GM12874 (cell line): Measurements from ENCODE around the gene TGM2.

Experiments
- TF ChIP-seq, protein P1 (sequence below): IDR thresholded peaks from 2 replicates; pipeline ENCODE4 v1.5.1; 2011; ENCODE audit warnings: low read depth, mild to moderate bottlenecking, control low read depth, low read length, moderate library complexity; ENCODE audit not compliant: insufficient read depth

TGM2 gene

DNA sequence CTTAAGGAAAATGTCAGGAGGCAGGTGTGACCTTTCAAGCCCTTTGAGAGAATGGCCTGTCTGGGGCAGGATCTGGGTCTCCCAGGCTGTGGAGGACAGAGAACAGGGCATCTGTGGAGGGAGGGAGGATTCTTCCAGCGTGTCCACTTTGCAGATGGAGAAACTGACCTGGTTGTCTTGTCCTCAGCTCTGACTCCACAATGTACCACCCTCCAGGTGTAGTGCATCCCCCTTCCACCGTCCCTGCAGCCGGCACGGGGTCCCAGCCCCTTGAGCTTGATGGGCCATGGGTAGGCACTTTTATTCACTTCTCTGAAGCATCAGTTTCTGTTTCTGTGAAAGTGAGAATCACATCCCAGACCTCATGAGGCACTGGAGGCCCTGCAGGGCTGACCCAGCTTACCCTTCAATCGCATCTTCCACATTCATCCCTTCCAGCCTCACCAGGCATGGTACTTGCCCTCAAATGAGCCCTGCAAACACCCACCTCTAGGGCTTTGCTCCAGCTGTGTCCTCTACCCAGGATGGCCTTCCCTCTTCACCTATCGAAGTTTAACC lies 4.6 kb upstream of the TGM2 start:
- TF ChIP-seq, protein P1, sequence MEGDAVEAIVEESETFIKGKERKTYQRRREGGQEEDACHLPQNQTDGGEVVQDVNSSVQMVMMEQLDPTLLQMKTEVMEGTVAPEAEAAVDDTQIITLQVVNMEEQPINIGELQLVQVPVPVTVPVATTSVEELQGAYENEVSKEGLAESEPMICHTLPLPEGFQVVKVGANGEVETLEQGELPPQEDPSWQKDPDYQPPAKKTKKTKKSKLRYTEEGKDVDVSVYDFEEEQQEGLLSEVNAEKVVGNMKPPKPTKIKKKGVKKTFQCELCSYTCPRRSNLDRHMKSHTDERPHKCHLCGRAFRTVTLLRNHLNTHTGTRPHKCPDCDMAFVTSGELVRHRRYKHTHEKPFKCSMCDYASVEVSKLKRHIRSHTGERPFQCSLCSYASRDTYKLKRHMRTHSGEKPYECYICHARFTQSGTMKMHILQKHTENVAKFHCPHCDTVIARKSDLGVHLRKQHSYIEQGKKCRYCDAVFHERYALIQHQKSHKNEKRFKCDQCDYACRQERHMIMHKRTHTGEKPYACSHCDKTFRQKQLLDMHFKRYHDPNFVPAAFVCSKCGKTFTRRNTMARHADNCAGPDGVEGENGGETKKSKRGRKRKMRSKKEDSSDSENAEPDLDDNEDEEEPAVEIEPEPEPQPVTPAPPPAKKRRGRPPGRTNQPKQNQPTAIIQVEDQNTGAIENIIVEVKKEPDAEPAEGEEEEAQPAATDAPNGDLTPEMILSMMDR: no peak

GRCh38 chr20:38168791-38169589 lies 3.9 kb upstream of the TGM2 start:
- TF ChIP-seq, protein P1: no peak

DNA sequence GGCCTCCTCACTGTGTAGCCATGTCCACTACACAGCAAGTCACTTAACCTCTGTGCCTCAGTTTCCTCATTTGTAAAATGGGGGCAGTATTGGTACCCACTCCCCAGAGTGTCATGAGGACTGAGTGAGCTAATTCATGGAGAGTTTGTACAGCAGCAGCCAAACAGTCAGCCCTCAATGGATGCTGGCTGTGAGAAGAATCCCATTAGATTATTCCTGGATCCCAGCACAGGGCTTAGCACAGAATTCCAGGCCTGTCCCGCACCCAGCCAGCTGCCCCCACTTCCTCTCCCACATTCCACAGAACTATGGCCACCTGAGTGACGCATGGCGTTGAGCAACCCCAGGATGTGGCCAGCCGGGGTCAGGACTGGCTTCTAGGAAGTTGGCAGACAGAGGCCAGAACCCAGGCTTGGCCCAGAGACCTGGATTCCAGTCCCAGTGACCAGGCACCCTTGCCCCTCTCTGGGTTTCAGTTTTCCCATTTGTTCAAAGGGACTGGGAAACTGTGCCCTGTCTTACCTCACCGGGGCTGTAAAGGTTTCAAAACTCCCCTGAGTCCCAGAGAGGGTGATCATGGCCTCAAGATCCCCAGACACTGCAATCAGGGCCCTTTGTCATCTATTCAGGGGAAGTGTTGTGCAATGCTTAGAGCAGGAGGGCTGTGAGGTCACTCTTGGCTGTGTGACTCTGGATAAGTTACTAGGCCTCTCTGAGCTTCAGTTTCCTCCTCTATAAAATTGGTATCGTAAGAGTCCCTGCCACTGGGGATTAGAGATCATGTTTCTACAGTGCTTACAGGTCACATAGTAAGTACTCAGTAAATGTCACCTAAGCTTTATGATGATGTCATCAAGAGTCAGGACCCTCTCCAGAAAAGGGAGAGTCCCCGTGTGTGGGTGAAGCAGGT lies 3.0 kb upstream of the TGM2 start:
- TF ChIP-seq, protein P1: no peak

- TF ChIP-seq, protein P1: no peak
Observed at GRCh38 chr20:38167328-38167850, 2.3 kb upstream of the TGM2 start.

DNA sequence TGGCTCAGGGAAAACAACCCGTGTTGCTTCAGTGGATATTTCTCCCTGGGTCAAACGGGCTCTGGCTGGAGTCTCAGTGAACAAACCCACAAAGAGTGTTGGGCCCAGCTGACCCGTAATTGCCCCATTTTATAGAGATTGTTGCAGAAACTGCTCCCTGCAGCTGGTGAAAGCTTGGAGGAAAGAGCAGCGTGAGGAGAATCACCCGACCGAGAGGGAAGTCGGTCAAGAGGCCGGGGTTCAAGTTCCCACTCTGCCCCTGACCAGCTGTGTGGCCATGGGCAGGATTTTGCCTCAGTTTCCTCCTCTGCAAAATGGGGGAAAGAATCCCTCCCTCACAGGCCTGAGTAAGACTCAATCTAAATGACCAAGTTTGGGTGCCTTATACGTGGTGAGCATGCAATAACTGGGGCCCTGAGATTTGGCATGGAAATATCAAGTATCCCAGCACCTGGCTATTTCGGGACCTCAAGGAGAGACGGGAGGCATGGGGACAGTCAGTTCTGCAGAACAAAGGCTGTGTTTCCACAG lies 1.7 kb upstream of the TGM2 start:
- TF ChIP-seq, protein P1: no peak

DNA sequence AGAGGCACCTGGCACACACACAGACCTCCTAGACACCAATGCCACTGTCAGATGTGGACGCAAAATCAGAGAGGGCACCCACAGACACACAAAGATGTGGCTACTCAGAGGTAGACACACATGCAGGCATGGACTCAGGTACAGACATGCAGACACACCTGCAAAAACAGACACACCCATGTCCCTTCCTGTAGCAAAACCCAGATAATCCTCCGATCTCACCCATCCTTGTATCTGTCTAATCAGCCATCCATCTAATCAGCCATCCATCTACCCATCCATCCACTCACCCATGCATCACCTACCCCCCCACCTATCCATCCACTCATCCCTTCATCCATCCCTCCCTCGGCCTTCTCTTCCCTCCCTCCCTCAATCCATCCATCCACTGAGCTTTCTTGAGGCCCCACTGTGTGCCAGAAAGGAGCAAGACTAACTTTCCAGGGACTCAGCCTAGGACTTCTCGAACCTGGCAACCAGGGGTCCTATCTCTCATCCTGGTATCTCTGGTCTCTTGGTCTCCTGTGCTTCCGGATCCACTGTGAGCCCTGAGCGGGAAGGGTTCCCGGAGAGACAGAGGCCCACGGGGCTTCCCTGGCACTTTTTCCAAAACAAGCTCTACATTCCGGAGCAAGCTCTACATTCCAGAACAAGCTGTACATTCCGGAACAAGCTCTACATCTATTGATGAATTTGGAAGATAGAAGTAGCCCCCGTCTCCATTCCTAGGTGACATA lies 1.1 kb upstream of the TGM2 start:
- TF ChIP-seq, protein P1: no peak
